GM19452 (cell line): ENCODE data around the gene HAUS2.
"Not testable (repeated sequence)": the region's sequence is repeated elsewhere in the genome, so short reads cannot be mapped to it uniquely, and the experiment has no call there.

ENCODE experiments used
- ATAC-seq: cut with Tn5 transposase; IDR thresholded peaks from one replicate; pipeline ENCODE4 v1.9.1; 2021; ENCODE audit not compliant: unreplicated experiment

HAUS2 gene

GRCh38 chr15:42548249-42549031 is at the start of gene HAUS2, which contains the start of gene LRRC57:
TSS of gene HAUS2 (plus strand) at chr15:42548838. CDS start at chr15:42548873, 35 bp downstream.
TSS of gene LRRC57 (minus strand) at chr15:42548793. CDS start at chr15:42548434, 359 bp downstream.
- ATAC-seq, result peak; percentile 78

GRCh38 chr15:42499858-42500609 is 48.6 kb upstream of the HAUS2 start:
- ATAC-seq, result no peak

GRCh38 chr15:42502477-42502876 is 46.2 kb upstream of the HAUS2 start:
- no peak for ATAC-seq

- ATAC-seq, result no peak
These were observed 44.8 kb upstream of the HAUS2 start for GRCh38 chr15:42503825-42504224.

- ATAC-seq, result peak; percentile 30
These were observed 44.0 kb upstream of the HAUS2 start for GRCh38 chr15:42504631-42505030.

GRCh38 chr15:42507514-42507913 is 41.1 kb upstream of the HAUS2 start:
- no peak for ATAC-seq

- ATAC-seq, result no peak
These were observed 40.4 kb upstream of the HAUS2 start for GRCh38 chr15:42508263-42508690.

GRCh38 chr15:42510258-42511006 is 38.2 kb upstream of the HAUS2 start:
- no peak for ATAC-seq

GRCh38 chr15:42511007-42511391 is 37.6 kb upstream of the HAUS2 start:
- ATAC-seq, result no peak

GRCh38 chr15:42523331-42523730 is 25.3 kb upstream of the HAUS2 start:
- ATAC-seq, result no peak

- ATAC-seq, result no peak
These were observed 19.7 kb upstream of the HAUS2 start for GRCh38 chr15:42528970-42529369.

GRCh38 chr15:42533246-42533645 is 15.4 kb upstream of the HAUS2 start:
- ATAC-seq, result no peak

GRCh38 chr15:42544853-42545629 is 3.6 kb upstream of the HAUS2 start:
- no peak for ATAC-seq

- ATAC-seq, result no peak
These were observed 755 bp upstream of the HAUS2 start for GRCh38 chr15:42547918-42548248.

- ATAC-seq, result peak; percentile 5
These were observed 424 bp downstream of the HAUS2 start for GRCh38 chr15:42549032-42549491.

- no peak for ATAC-seq
These were observed 1.2 kb downstream of the HAUS2 start for GRCh38 chr15:42549741-42550392.

- ATAC-seq, result no peak
These were observed 4.9 kb downstream of the HAUS2 start for GRCh38 chr15:42553554-42553953.

- ATAC-seq, result not testable (repeated sequence)
These were observed 8.0 kb downstream of the HAUS2 start for GRCh38 chr15:42556550-42557207.

- ATAC-seq, result no peak
These were observed 10.1 kb downstream of the HAUS2 start for GRCh38 chr15:42558739-42559138.
